Activated CD4-positive, alpha-beta T cell treated with anti-CD3 and anti-CD28 coated beads, Interleukin-2, Interleukin-4, amounts not matched to agents 100 ng/mL and 50 ng/mL, durations not matched to agents 16 hours and 8 hours (primary cell): ENCODE results near the gene LARGE1.

Experiments
- DNase-seq: peaks from one replicate; pipeline ENCODE4 v3.0.0-alpha.2; 2020; ENCODE audit warnings: low spot score

The LARGE1 gene

GRCh38 chr22:33520904-33521780 lies 399.1 kb downstream of the LARGE1 start:
- no peak for DNase-seq

DNA sequence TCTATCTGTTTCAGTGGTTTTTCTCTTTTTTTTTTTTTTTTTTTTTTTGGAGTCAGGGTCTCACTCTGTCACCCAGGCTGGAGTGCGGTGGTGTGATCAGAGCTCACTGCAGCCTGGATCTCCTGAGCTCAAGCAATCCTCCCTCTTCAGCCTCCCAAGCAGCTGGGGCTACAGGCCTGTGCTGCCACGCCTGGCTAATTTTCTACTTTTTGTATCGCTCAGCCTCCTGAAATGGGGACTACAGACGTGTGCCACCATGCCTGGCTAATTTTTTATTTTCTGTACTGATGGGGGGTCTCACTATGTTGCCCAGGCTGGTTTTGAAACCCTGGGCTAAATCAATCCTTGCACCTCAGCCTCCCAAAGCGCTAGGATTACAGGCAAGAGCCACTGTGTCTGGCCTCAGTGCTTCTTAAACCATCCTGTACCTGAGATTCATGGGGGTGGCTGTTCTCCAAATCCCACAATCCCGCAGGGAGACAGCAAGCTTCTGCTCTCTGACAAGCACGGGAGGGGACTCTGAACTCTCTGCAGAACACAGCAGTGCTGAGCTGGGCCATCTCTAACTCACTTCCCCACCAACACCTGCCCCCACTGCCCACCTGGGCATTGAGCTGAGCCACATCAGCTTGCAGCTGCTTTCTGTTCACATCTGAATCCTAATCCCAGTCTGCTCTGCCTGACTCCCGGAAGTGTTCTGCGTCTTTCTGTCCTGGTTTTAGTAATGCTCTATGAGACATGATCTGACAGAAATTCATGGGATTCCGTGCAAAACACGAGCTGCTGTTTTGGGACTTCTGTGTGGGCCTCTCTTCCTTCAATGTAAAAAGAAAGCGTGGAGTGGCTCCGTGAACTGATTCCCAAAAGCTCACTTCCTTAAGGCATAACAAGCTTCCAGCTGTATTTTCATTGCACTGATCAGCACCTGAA lies 400.0 kb downstream of the LARGE1 start:
- no peak for DNase-seq

DNA sequence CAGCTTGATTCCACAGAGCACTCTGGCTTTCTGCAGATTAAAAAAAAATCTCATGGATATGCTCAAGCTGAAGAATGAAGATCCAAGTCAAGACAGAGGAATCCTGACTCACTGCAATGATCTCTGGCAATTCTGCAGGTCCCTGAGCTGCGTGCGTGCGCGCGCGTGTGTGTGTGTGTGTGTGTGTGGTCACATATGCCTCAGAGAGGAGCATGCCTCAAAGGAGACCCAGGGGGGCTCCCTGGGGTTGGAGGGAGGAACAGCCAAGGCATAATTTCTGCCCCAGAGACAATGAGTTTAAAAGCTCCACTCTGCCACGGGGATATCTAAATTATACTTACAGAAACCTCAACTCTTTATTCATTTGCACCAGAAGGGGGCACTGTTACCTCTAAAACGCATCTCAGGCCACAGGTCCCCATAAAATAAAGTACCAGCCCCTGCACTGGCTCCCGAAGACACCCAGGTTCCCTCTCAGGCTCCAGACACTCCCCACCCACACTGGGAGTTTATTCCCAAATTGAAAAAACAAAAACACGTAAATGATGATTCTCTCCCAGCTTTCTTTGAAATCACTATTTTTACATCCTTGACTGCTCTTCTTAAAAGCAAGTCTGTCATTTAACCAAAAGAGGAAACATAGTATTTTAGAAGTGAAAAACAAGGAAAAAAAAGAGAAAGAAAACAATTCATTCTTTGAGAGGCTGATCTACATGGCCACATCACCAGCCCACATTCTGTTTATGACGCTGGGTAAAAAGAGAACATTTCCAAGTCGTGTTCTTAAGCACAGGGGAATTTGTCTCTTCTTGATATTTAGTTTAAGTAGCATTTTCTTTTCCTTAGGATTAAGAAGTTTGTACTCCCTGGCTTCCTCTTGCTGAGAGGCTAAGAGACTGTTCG lies 401.0 kb downstream of the LARGE1 start:
- DNase-seq: peak; percentile 20

GRCh38 chr22:33518405-33518804 lies 401.9 kb downstream of the LARGE1 start:
- no peak for DNase-seq

- DNase-seq: no peak
Observed at GRCh38 chr22:33515795-33516194, 404.5 kb downstream of the LARGE1 start.

GRCh38 chr22:33513388-33514338 lies 406.6 kb downstream of the LARGE1 start:
- no peak for DNase-seq

- DNase-seq: no peak
Observed at GRCh38 chr22:33512908-33513307, 407.4 kb downstream of the LARGE1 start.

DNA sequence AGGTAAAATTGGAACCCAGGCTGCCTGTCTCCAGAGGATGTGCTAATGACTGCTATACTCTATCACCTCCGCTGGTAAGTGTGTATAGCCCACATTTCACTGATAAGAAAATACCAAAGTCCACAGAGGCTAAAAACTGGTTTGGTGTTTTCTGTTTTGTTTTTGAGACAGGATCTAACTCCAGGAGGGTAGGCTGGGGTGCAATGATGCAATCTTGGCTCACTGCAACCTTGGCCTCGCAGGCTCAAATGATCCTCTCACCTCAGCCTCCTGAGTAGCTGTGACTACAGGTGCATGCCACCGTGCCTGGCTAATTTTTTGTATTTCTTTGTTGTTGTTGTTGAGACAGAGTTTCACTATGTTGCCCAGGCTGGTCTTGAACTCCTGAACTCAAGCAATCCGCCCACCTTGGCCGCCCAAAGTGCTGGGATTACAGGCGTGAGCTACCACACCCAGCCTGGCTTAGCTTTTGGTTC lies 409.8 kb downstream of the LARGE1 start:
- DNase-seq: no peak

GRCh38 chr22:33504941-33505625 lies 415.2 kb downstream of the LARGE1 start:
- DNase-seq: no peak

- DNase-seq: no peak
Observed at GRCh38 chr22:33496112-33496511, 424.2 kb downstream of the LARGE1 start.

- DNase-seq: no peak
Observed at GRCh38 chr22:33493476-33494205, 426.6 kb downstream of the LARGE1 start.

GRCh38 chr22:33492210-33492651 lies 428.0 kb downstream of the LARGE1 start:
- DNase-seq: no peak

DNA sequence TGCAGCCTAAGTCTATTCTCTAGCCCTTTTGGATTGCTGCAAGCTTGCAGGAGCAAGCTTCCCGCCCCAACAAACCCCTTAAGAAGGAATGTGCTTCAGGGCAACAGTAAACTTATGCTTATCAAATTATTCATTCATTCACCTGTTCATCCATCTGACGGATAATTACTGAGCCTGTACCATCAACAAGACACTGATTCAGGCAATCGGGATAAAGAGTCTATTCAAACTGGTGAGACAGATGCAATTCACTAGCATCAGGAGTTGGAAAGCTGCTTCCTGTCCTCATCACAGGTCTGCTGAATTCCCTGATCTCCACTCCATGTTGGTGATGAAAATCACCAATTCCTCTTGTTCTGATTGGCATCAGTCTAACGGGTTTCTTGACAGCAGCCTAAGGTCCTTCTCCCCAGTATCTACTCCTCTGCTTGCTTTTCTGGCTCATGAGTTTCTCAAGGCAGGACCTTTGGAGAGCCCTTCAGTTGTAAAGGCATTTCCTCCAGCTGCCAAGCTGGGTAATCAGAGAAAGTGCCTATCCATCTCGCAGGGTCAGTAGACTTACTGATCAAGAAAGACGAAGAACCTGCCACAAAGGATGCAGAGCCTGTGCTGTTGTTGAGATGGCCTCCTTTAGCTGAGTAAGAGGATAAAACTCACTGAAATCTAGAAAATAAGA lies 433.1 kb downstream of the LARGE1 start:
- DNase-seq: no peak

DNA sequence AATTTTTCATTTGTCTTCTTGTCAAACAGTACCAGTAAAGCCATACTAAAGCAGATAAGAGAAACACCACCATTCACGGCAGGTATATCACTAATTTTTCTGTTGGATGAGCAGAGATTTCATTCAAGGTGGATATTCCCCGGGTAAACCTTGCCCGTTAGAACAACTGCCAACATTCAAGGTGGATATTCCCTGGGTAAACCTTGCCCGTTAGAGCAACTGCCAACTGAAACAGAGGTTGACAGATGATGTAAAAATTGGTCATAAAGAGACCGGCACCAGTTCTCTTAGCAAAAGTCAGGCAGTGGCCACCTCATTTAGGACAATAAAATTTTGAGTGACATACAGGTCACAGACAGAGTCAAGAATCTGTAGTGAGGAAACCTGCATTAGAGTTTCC lies 438.7 kb downstream of the LARGE1 start:
- no peak for DNase-seq

- DNase-seq: no peak
Observed at GRCh38 chr22:33477120-33478111, 442.9 kb downstream of the LARGE1 start.

- no peak for DNase-seq
Observed at GRCh38 chr22:33476716-33477115, 443.6 kb downstream of the LARGE1 start.

GRCh38 chr22:33476206-33476605 lies 444.1 kb downstream of the LARGE1 start:
- DNase-seq: no peak
